GM15510 (cell line): ENCODE data around the gene NPM3.

Experiments used
- POLR2A ChIP-seq: IDR thresholded peaks from 3 replicates; pipeline ENCODE4 v1.6.1; 2011; ENCODE audit warnings: borderline replicate concordance; ENCODE audit not compliant: insufficient read length; ENCODE audit errors: extremely low read depth

NPM3 gene

GRCh38 chr10:101772017-101772894 lies 11.0 kb downstream of the NPM3 start:
- no peak for TF ChIP-seq POLR2A

DNA sequence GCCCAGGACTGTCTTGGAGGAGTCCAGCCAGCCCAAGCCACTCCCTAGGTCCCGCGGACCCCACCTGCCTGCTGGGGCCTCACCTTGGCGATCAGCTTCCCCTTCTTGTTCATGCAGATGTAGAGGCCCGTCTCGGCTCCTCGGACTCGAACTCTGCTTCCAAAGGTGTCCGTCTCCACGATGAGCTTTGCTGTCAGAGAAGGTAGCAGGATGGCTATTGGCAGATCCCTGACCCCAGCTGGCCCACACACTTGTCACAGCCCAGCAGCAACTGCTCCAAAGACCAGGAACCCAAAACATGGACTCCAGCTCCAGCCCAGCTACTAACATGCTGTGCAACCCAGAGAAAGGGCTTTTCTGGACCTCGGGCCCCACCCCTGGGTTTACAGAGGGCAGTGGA lies 11.9 kb downstream of the NPM3 start:
- no peak for TF ChIP-seq POLR2A

GRCh38 chr10:101770331-101771215 lies 12.7 kb downstream of the NPM3 start:
- no peak for TF ChIP-seq POLR2A

DNA sequence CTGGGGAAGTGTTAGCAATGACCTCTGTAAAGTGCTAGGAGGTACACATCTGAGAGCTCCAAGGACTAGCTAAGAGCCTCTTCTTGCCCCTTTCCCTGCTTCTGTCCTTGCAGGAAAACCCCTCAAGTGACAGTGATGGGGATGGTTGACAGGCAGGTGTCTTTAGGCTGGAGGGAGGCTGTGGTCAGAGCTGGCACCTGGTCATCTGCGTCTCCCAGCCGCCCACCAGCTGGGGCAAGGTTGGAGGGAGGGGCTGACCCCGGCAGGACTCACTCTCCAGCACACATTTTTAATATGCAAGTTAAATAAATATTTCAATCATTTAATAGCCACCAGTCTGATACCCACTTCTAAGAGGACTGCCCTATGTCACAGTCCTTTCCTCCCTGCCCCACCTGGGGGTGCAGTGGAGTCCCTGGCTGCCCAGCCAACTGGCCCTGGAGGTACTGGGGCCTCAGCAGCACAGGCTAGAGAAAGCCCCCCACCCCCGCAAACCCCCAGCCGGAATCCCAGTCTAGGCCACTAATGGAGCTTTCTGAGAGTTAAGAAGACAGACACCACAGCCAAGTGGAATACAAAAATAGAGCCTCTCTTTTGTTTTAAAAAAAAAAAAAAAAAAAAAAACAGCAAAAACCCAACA lies 13.6 kb downstream of the NPM3 start:
- TF ChIP-seq POLR2A, result no peak

- no peak for TF ChIP-seq POLR2A
Observed at GRCh38 chr10:101768791-101769170, 14.5 kb downstream of the NPM3 start.

- TF ChIP-seq POLR2A, result no peak
Observed at GRCh38 chr10:101767966-101768790, 15.1 kb downstream of the NPM3 start.

DNA sequence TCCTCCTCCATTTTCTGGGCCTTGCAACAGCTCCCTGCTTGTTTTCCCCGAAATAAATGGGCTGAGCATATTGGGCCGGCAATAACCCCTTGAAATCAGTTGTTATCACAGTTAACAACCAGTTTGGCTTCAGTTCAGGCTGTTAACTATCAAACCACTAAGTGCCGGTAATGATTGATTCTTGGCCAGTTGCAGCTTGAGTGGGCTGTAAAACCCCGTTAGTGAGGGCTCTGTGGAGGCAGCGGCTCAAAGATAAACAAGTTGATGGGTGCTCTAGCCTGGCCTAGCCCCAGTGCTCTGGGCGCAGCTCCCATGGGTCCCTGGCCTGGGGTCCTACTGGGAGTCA lies 15.7 kb downstream of the NPM3 start:
- no peak for TF ChIP-seq POLR2A

GRCh38 chr10:101766753-101767599 lies 16.3 kb downstream of the NPM3 start:
- no peak for TF ChIP-seq POLR2A

DNA sequence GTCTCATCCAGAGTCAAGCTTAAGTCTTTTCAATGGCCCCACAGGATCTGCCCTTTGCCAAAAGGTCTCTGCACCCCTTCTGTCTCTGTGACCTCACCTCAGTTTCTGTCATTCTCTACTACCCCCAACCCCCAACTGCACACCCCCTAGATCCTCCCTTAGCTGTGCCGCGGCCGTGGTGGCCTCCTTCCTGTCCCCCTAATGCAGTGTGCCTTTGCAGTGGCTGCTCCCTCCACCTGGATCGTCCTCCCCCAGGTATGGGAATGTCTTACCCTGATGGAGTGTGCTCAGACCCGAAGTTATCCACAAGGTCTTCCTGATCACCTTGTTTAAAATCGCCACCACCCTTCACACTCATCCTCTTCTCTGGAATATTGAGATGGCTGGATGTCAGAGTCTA lies 16.9 kb downstream of the NPM3 start:
- TF ChIP-seq POLR2A, result no peak

DNA sequence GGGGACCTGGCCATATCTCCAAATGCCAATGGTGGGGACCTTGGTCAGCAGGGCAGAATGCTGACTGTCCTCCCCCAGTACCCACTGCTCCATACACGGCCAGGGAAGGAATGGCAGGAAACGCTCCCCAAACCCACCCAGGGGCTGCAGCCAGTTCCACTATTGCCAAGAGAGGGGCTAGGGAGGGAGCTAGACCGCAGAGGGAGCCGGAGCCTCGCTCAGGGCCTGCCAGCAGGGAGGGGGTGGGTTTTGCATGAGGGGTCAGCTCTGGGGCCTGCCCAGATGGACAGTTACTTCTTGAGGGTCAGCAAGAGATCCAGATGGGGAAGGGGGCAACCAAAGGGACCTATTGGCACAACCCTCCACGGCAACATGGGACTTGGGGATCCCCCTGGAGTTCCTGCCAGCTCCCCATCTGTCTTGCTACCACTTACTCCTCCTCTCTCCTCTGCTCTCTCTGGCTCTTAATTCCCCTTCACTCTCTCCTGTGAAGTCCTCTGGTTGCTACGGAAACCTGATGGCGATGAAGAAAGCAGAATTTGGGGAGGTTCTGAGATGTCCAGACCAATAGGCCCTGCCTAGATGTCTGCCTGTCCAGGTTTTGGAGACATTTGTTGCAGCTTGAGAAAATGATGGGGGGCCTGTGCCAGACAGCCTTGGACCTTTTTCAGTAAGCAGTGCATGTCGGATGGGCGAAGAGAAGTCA lies 20.0 kb downstream of the NPM3 start:
- TF ChIP-seq POLR2A, result no peak

DNA sequence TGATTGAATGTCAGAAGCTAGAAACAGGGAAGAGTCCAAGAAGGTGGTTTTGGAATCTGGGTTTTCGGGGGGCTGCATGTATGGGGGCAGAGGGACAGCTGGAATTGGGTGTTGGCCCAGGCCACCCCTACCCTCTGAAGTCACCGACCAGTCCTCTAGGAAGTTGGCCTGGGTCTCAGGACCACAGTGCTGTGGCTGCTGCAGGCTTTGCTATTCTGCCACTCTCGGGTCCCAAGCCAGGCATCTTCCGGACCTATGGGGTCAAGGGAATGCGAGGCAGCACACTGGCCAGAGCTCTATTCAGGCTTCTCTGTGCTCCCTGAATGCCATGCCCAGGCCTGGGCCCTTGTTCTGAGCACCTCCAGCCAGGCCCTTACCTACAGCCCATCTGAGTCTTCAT lies 20.5 kb downstream of the NPM3 start:
- TF ChIP-seq POLR2A, result no peak

DNA sequence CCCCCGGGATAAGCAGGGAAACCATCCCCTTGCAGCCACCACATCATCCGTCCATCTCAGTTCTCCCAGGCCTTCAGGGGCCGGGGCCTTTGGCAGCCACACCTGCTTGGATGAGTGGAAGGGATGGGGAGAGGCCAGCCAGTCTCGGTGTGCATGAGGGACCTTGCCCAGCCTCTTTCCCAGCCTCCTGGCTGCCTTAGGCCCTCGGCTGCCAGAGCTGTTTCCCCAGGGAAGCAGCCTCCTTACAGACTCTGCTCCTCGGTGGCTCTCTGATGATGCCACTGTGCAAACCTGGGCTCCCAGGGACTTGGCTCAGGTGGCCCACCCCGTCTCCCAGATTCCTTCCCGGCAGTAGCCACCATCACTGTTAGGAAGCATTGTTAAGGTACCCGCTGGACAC lies 22.0 kb downstream of the NPM3 start:
- TF ChIP-seq POLR2A, result no peak

DNA sequence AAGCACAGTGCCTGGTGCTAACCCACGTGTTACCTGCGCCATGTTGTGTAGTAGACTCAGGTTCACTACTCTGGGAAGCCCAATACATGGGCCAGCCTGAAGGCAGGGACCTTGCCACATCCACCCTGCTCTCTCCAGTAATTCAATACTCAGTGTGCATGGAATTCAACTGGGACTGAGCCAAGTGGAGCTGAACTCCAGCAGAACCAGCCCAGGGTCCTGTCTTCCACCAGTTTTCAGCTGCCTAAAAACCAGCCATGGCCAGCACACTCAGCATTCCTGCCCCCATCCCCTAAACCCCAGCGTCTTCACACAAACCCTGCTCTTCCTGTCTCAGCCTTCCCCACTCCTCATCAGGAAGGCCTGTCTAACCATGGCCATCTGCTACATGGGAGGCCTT lies 22.7 kb downstream of the NPM3 start:
- no peak for TF ChIP-seq POLR2A
